BLaER1 treated with 17β-estradiol and CSF1 and Interleukin-3, amounts not matched to agents 10 nM and 100 nM (cell line): ENCODE data around the gene SOHLH1.

ENCODE experiments used
- H3K27ac ChIP-seq, 11 experiments: shearing (Covaris generic); formaldehyde crosslinking; 2 replicates each; pipeline ENCODE4 v1.8.1; 2022
- H3K27me3 ChIP-seq, 11 experiments: shearing (Covaris generic); formaldehyde crosslinking; 2 replicates each; pipeline ENCODE4 v1.8.1; 2022
- H3K36me3 ChIP-seq, 11 experiments: shearing (Covaris generic); formaldehyde crosslinking; 2 replicates each; pipeline ENCODE4 v1.8.1; 2022
- H3K4me1 ChIP-seq, 10 experiments: shearing (Covaris generic); formaldehyde crosslinking; 2 replicates each; pipeline ENCODE4 v1.8.1; 2022
- H3K4me2 ChIP-seq, 11 experiments: shearing (Covaris generic); formaldehyde crosslinking; 2 replicates each; pipeline ENCODE4 v1.8.1; 2022
- H3K4me3 ChIP-seq, 10 experiments: shearing (Covaris generic); formaldehyde crosslinking; 2 replicates each; pipeline ENCODE4 v1.8.1; 2022
- H3K9ac ChIP-seq, 11 experiments: shearing (Covaris generic); formaldehyde crosslinking; 2 replicates each; pipeline ENCODE4 v1.8.1; 2022
- H3K9me3 ChIP-seq, 11 experiments: shearing (Covaris generic); formaldehyde crosslinking; replicated peaks in 1 of 11; 2 replicates each; pipeline ENCODE4 v1.8.1; 2022
- H4K20me1 ChIP-seq, 11 experiments: shearing (Covaris generic); formaldehyde crosslinking; 2 replicates each; pipeline ENCODE4 v1.8.1; 2022
- Cebpa-rat ChIP-seq, 11 experiments: shearing (Covaris generic); IDR thresholded peaks; 2 replicates each; pipeline ENCODE4 v1.8.1; 2022

SOHLH1 gene

DNA sequence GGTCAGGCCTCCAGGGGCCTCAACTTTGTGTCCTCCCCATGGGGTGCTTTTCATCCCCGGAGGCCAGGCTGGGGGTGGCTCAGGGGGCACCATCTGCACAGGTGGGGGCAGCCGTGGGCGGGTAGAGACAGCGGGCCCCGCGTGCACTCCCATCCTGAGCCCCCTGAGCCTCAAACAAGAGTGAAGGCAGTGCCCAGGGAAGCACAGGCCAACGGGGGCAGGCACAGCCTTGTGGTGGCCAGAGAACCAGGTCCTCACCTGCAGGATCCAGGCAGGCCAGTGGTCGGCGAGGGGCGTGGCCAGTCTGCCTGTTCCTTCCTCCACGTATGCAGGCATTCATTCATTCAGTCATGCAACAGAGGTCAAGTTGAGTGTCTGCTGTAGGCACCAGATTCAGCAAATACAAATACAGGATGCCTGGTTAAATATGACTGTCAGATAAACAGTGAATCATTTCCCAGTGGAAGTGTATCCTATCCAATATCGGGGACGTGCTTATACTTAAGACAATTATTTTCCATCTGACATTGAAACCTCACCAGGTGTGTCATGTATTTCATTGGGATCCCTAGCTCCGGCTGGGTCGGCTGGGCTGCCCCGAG is 25.0 kb upstream of the SOHLH1 start:
- TF ChIP-seq Cebpa-rat (IDR thresholded peaks at IDR 0.05) = no peak
- Histone ChIP-seq H4K20me1 (peaks cover 0 to 8% (median 0%) of the 10 kb centered on the region in 11 experiments; a peak in 3 of 22 replicates), H3K9me3 (no peaks in the 10 kb centered on the region), H3K9ac (no peak overlapping the region), H3K36me3 (no peaks in the 10 kb centered on the region), H3K27me3 (peaks cover 0 to 18% (median 9%) of the 10 kb centered on the region in 11 experiments; a peak in 12 of 22 replicates), H3K4me3 (no peak overlapping the region), H3K27ac (no peak overlapping the region), H3K4me2 (peak overlapping the region; percentile 20 to 94 (median 71); a peak in 20 of 22 replicates), H3K4me1 (peaks cover 56 to 64% (median 63%) of the 10 kb centered on the region in 10 experiments)

DNA sequence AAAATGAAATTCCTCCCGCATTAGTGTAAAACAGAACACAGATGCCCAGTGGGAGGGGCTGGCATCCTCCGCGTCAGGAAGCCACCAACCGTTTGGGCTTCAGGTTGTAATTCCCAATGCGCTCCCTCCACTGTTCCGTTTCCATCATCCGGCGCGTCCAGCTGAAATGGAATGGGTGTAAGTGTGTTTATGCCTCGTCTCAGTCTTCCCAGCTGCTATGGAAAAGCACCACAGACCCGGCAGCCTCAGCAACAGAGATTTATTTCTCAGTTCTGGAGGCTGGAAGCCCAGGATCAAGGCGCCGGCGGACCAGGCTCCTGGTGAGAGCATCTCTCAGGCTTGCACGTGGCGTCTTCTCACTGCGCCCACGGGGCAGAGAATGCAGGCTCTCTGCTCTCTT is 23.1 kb upstream of the SOHLH1 start:
- Histone ChIP-seq H3K4me1 (peaks cover 72 to 83% (median 83%) of the 10 kb centered on the region in 10 experiments), H3K4me3 (no peak overlapping the region), H4K20me1 (peaks cover 0 to 15% (median 0%) of the 10 kb centered on the region in 11 experiments; a peak in 3 of 22 replicates), H3K27me3 (peaks cover 0 to 18% (median 3%) of the 10 kb centered on the region in 11 experiments; a peak in 9 of 22 replicates), H3K9ac (0 out of 22 replicates have a peak overlapping the region, but pooled peaks of 2 of the 11 experiments have one; percentile 6 to 7), H3K4me2 (peak overlapping the region; percentile 47 to 94 (median 71)), H3K9me3 (no peaks in the 10 kb centered on the region), H3K27ac (no peak overlapping the region), H3K36me3 (no peaks in the 10 kb centered on the region)
- TF ChIP-seq Cebpa-rat (IDR thresholded peaks at IDR 0.05) = no peak

DNA sequence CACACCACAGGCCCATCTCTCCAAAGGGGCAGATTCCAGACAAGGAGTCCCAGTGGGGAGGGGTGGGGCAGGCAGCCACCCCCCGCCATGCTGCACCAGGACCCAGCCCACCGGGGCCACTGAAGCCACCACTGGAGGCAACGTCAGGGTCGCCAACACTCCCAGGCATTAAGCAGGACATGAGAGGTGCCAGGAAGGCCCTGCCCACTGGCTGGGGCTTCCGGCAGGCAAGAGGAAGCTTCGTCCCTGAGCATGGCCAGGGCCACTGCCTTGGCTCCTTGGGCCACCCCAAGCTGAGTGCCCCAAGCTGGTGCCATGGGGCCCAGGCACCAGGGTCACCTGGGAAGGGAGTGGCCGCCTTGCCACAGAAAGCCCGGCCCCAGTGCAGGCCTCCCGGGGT is 20.2 kb upstream of the SOHLH1 start:
- Histone ChIP-seq H4K20me1 (peaks cover 0 to 25% (median 0%) of the 10 kb centered on the region in 11 experiments; a peak in 3 of 22 replicates), H3K27me3 (peaks cover 0 to 11% (median 0%) of the 10 kb centered on the region in 11 experiments; a peak in 2 of 22 replicates), H3K4me3 (no peak overlapping the region), H3K9me3 (no peaks in the 10 kb centered on the region), H3K36me3 (no peaks in the 10 kb centered on the region), H3K4me1 (peaks cover 63 to 91% (median 82%) of the 10 kb centered on the region in 10 experiments), H3K27ac (0 out of 22 replicates have a peak overlapping the region, but pooled peaks of 1 of the 11 experiments have one; percentile 5), H3K9ac (no peak overlapping the region; a peak in 1 of 22 replicates), H3K4me2 (peak overlapping the region; percentile 64 to 94 (median 83))
- no peak for TF ChIP-seq Cebpa-rat (IDR thresholded peaks at IDR 0.05)

DNA sequence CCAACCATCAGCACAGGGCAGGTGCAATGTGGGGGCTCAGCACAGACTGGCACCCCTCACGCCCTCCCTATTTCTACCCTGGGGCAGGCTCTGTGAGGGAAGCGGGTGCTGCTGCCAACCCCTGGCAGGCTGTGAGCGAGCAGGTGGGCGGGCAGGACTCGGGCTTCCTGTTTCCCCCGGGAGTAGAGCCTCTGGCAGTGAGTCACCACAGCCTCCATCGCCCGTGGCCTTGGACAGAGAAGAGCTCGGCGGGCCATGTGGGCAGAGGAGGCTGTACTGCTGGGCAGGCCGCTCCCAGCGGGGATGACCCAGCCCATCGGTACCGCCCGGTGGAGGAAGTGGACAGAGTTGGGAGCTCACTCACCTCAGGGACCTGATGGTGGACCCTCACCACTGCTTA is 19.3 kb upstream of the SOHLH1 start:
- peak overlapping the region; percentile 64 to 94 (median 83) for H3K4me2 ChIP-seq
- no peaks in the 10 kb centered on the region for H3K9me3 ChIP-seq
- H3K9ac ChIP-seq = no peak overlapping the region
- H3K27ac ChIP-seq = peak overlapping the region in 1 of 11 experiments; percentile 33; a peak in 1 of 22 replicates
- no peak overlapping the region for H3K4me3 ChIP-seq
- H3K36me3 ChIP-seq = no peaks in the 10 kb centered on the region
- no peak for TF ChIP-seq Cebpa-rat (IDR thresholded peaks at IDR 0.05)
- H3K4me1 ChIP-seq = peaks cover 57 to 87% (median 77%) of the 10 kb centered on the region in 10 experiments
- H4K20me1 ChIP-seq = peaks cover 0 to 27% (median 0%) of the 10 kb centered on the region in 11 experiments; a peak in 4 of 22 replicates
- peaks cover 0 to 11% (median 0%) of the 10 kb centered on the region in 11 experiments; a peak in 2 of 22 replicates for H3K27me3 ChIP-seq

DNA sequence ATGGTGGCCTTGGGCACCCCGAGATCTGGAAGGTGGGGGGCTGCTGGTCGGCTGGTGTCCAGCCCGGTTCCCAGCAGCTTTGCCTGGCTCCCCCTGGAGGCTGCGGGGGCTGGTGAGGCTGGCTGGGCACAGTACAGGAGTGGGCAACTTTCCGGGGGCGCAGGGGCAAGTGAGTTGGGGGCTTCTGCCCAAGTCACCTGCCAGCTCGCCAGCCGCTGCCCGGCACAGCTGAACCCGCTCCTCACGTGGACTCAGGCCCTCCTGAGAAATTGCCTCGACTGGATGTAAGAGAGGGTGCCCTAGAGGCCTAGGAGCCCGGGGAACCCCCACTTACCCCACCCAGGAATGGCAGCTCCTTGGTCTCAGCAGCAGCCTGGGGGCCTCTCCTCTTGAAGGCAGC is 18.1 kb upstream of the SOHLH1 start:
- Histone ChIP-seq H3K36me3 (no peaks in the 10 kb centered on the region), H3K9ac (no peak overlapping the region), H3K27ac (no peak overlapping the region), H3K9me3 (no peaks in the 10 kb centered on the region), H3K4me1 (peaks cover 57 to 87% (median 77%) of the 10 kb centered on the region in 10 experiments), H3K4me2 (peak overlapping the region in 9 of 11 experiments; percentile 64 to 94 (median 83); a peak in 11 of 22 replicates), H4K20me1 (peaks cover 0 to 26% (median 0%) of the 10 kb centered on the region in 11 experiments; a peak in 3 of 22 replicates), H3K4me3 (no peak overlapping the region), H3K27me3 (peaks cover 0 to 4% (median 0%) of the 10 kb centered on the region in 11 experiments; a peak in 2 of 22 replicates)
- TF ChIP-seq Cebpa-rat (IDR thresholded peaks at IDR 0.05) = no peak

DNA sequence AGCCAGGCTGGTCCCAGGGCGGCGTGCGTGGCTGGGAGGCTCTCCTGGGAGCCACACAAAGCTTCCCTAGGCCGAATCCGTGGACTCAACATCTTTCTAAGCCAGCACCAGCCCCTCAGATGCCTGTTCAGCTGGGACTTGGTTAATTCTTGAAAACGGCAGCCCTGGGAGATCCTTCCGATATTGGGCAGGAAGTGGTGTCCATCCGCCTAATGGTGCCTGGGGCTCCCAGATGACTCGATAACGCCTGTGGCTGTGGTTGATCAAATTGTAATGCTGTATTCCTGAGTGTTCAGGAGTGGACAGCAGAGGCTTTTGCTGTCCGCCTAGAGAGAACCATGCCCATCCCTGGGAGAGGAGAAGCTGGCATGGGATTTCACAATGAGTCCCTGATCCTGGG is 16.8 kb upstream of the SOHLH1 start:
- H3K9ac ChIP-seq = no peak overlapping the region
- H3K36me3 ChIP-seq = no peaks in the 10 kb centered on the region
- peaks cover 51 to 87% (median 77%) of the 10 kb centered on the region in 10 experiments for H3K4me1 ChIP-seq

DNA sequence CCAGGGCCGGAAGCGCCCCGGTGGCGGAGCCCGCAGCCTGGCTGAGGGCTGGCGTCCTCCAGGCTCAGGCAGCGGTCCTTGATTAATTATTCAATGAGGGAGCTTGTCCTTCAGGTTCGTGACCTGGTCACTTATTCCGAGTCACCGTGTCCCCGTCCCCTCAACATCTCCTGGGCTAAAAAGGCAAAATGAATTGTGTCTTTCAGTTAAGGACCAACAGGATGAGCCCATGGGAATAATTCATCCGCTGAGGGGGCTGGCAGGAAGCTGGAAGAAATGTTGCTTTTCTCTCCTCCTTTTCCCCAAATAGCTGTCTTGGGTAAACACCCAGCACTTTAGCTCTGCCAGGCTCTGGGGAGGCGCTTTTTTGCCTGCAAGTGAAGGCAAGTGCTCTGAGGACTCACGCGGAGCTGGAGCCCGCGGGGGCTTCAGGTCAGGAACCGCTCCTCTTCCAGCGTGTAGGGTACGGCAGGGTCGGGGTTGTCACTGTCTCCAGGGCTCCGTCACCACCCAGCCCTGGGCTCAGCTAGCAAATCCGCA is 15.8 kb upstream of the SOHLH1 start:
- no peaks in the 10 kb centered on the region for H3K36me3 ChIP-seq
- no peak overlapping the region for H3K4me3 ChIP-seq
- H3K27ac ChIP-seq = no peak overlapping the region
- peak overlapping the region in 5 of 11 experiments; percentile 9 to 47 (median 25); a peak in 7 of 22 replicates for H3K4me2 ChIP-seq
- H4K20me1 ChIP-seq = peaks cover 0 to 46% (median 0%) of the 10 kb centered on the region in 11 experiments; a peak in 4 of 22 replicates
- H3K4me1 ChIP-seq = peaks cover 42 to 85% (median 68%) of the 10 kb centered on the region in 10 experiments
- TF ChIP-seq Cebpa-rat (IDR thresholded peaks at IDR 0.05) = no peak
- no peaks in the 10 kb centered on the region for H3K27me3 ChIP-seq
- no peaks in the 10 kb centered on the region for H3K9me3 ChIP-seq
- no peak overlapping the region for H3K9ac ChIP-seq

More for the DNA sequence above, 16.8 kb upstream of the SOHLH1 start:
- H3K27ac ChIP-seq = no peak overlapping the region
- peak overlapping the region in 4 of 11 experiments; percentile 10 to 39 (median 20); a peak in 3 of 22 replicates for H3K4me2 ChIP-seq
- no peaks in the 10 kb centered on the region for H3K27me3 ChIP-seq
- no peaks in the 10 kb centered on the region for H3K9me3 ChIP-seq
- H4K20me1 ChIP-seq = peaks cover 0 to 37% (median 0%) of the 10 kb centered on the region in 11 experiments; a peak in 4 of 22 replicates
- H3K4me3 ChIP-seq = no peak overlapping the region
- TF ChIP-seq Cebpa-rat (IDR thresholded peaks at IDR 0.05) = no peak

DNA sequence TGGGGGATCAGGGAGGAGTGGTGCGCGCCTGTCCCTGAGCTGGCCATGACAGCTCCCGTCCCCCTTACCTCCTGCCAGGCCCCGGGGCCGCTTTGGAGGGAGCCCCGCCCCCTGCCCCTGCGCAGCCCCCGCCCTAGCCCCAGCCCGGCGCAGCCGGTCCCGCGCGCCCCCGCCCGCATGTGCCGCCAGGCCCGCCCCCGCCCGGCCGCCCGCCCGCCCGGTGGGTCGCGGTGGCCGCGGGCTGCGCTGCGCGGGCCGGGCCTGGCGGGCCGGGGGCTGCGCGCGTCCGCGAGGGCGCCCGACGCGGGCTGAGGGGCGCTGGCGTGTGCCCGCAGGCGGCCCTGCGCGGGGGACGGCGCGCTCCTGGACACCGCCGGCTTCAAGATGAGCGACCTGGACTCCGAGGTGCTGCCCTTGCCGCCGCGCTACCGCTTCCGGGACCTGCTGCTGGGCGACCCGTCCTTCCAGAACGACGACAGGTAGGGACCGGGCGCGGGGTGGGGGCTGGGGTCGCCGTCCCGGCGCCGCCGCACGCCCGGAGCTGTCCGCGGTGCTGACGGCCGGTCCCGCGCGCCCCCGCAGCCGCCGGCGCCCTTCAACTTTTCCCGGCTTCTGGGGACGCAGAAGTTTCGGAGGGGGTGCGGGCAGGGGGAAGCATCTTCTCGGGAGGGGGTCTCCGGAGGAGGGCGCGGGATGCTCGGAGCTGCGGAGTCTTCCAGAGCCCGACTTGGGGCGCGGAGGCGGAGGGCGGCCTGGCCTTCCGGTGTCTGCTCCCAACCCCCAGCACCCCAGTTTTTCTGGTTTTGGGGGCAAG is 15.2 kb upstream of the SOHLH1 start:
- no peak for TF ChIP-seq Cebpa-rat (IDR thresholded peaks at IDR 0.05)
- H3K27me3 ChIP-seq = no peaks in the 10 kb centered on the region

More for the DNA sequence above, 15.2 kb upstream of the SOHLH1 start:
- H3K4me3 ChIP-seq = no peak overlapping the region
- H3K27ac ChIP-seq = no peak overlapping the region
- no peaks in the 10 kb centered on the region for H3K36me3 ChIP-seq
- H3K4me2 ChIP-seq = peak overlapping the region in 5 of 11 experiments; percentile 9 to 92 (median 47); a peak in 7 of 22 replicates
- H3K9me3 ChIP-seq = no peaks in the 10 kb centered on the region
- H3K4me1 ChIP-seq = peaks cover 35 to 78% (median 61%) of the 10 kb centered on the region in 10 experiments
- H3K9ac ChIP-seq = no peak overlapping the region
- peaks cover 0 to 48% (median 0%) of the 10 kb centered on the region in 11 experiments; a peak in 4 of 22 replicates for H4K20me1 ChIP-seq
